Parathyroid adenoma (tissue), 2 donors: Measurements from ENCODE around the gene TMEM165.

Experiments
- H2AFZ ChIP-seq: fragments of 300-600 bp; sonication (generic); one replicate; pipeline ENCODE4 v1.7.0; 2017; ENCODE audit warnings: antibody characterized with exemption, mild to moderate bottlenecking
- H3K27ac ChIP-seq: fragments of 300-600 bp; sonication (generic); one replicate; pipeline ENCODE4 v1.7.0; 2017
- H3K27me3 ChIP-seq: fragments of 300-600 bp; sonication (generic); one replicate; pipeline ENCODE4 v1.7.0; 2017; ENCODE audit warnings: low read length; ENCODE audit not compliant: control insufficient read depth, insufficient read depth
- H3K36me3 ChIP-seq: fragments of 300-600 bp; sonication (generic); one replicate; pipeline ENCODE4 v1.7.0; 2017; ENCODE audit warnings: low read length; ENCODE audit not compliant: control insufficient read depth, insufficient read depth
- H3K4me1 ChIP-seq: fragments of 300-600 bp; sonication (generic); one replicate; pipeline ENCODE4 v1.7.0; 2017; ENCODE audit warnings: control low read depth
- H3K4me2 ChIP-seq: fragments of 300-600 bp; sonication (generic); one replicate; pipeline ENCODE4 v1.7.0; 2017; ENCODE audit warnings: low read length
- H3K4me3 ChIP-seq: fragments of 300-600 bp; sonication (generic); one replicate; pipeline ENCODE4 v1.7.0; 2017; ENCODE audit warnings: low read depth, low read length
- H3K79me2 ChIP-seq: fragments of 300-600 bp; sonication (generic); one replicate; pipeline ENCODE4 v1.7.0; 2017; ENCODE audit warnings: control low read depth
- H3K9ac ChIP-seq: fragments of 300-600 bp; sonication (generic); one replicate; pipeline ENCODE4 v1.7.0; 2017; ENCODE audit warnings: mild to moderate bottlenecking
- H3K9me3 ChIP-seq: fragments of 300-600 bp; sonication (generic); one replicate; pipeline ENCODE4 v1.7.0; 2017; ENCODE audit warnings: low read length; ENCODE audit not compliant: control insufficient read depth
- CTCF ChIP-seq: fragments of 300-600 bp; sonication (generic); IDR thresholded peaks from one replicate; pipeline ENCODE4 v1.7.0; 2017; ENCODE audit warnings: antibody characterized with exemption, mild to moderate bottlenecking
- donor health status: primary hyperparathyroidism.

The TMEM165 gene

GRCh38 chr4:55407764-55408163 is 12.0 kb downstream of the TMEM165 start:
- Histone ChIP-seq H3K36me3 (no peaks in the 10 kb centered on the region), H3K27ac (no peak overlapping the region), H3K27me3 (no peaks in the 10 kb centered on the region), H3K9ac (no peak overlapping the region), H3K4me1 (no peaks in the 10 kb centered on the region), H3K4me2 (no peak overlapping the region), H3K79me2 (peaks cover 33% of the 10 kb centered on the region), H3K4me3 (no peak overlapping the region), H2AFZ (no peak overlapping the region), H3K9me3 (no peaks in the 10 kb centered on the region)
- no peak for TF ChIP-seq CTCF

- no peak overlapping the region for H2AFZ ChIP-seq
- peaks cover 29% of the 10 kb centered on the region for H3K79me2 ChIP-seq
- H3K36me3 ChIP-seq, result no peaks in the 10 kb centered on the region
- H3K4me2 ChIP-seq, result no peak overlapping the region
- no peaks in the 10 kb centered on the region for H3K27me3 ChIP-seq
- no peaks in the 10 kb centered on the region for H3K4me1 ChIP-seq
- TF ChIP-seq CTCF, result no peak
- H3K9me3 ChIP-seq, result no peaks in the 10 kb centered on the region
- no peak overlapping the region for H3K4me3 ChIP-seq
- no peak overlapping the region for H3K9ac ChIP-seq
- H3K27ac ChIP-seq, result no peak overlapping the region
Observed at GRCh38 chr4:55409468-55410171, 13.9 kb downstream of the TMEM165 start.

GRCh38 chr4:55410431-55410830 is 14.7 kb downstream of the TMEM165 start:
- H3K79me2 ChIP-seq, result peaks cover 23% of the 10 kb centered on the region
- H3K36me3 ChIP-seq, result no peaks in the 10 kb centered on the region
- no peak overlapping the region for H3K27ac ChIP-seq
- no peak overlapping the region for H3K4me3 ChIP-seq
- no peaks in the 10 kb centered on the region for H3K4me1 ChIP-seq
- H3K9me3 ChIP-seq, result no peaks in the 10 kb centered on the region
- no peak overlapping the region for H3K4me2 ChIP-seq
- no peak overlapping the region for H3K9ac ChIP-seq
- no peaks in the 10 kb centered on the region for H3K27me3 ChIP-seq
- no peak for TF ChIP-seq CTCF
- no peak overlapping the region for H2AFZ ChIP-seq

GRCh38 chr4:55411621-55412020 is 15.9 kb downstream of the TMEM165 start:
- Histone ChIP-seq H3K4me2 (no peak overlapping the region), H3K79me2 (peaks cover 12% of the 10 kb centered on the region), H3K27ac (no peak overlapping the region), H3K4me3 (no peak overlapping the region), H3K9ac (no peak overlapping the region), H3K36me3 (no peaks in the 10 kb centered on the region), H3K4me1 (no peaks in the 10 kb centered on the region), H2AFZ (no peak overlapping the region), H3K27me3 (no peaks in the 10 kb centered on the region), H3K9me3 (no peaks in the 10 kb centered on the region)
- TF ChIP-seq CTCF, result no peak

GRCh38 chr4:55416176-55416575 is 20.4 kb downstream of the TMEM165 start:
- H3K27ac ChIP-seq, result no peak overlapping the region

More at GRCh38 chr4:55416176-55416575, 20.4 kb downstream of the TMEM165 start:
- Histone ChIP-seq H3K36me3 (no peaks in the 10 kb centered on the region), H3K4me2 (no peak overlapping the region), H3K79me2 (peaks cover 5% of the 10 kb centered on the region), H2AFZ (no peak overlapping the region), H3K4me1 (no peaks in the 10 kb centered on the region), H3K9ac (no peak overlapping the region), H3K9me3 (no peaks in the 10 kb centered on the region), H3K27me3 (no peaks in the 10 kb centered on the region), H3K4me3 (no peak overlapping the region)
- TF ChIP-seq CTCF, result no peak
